Kasumi-1 (cell line): ENCODE data around the gene CRISPLD2.
A peak's percentile ranks its signal among the peaks of the same experiment; 100 is the strongest.

Experiments used
- DNase-seq, 2 experiments: peaks; one replicate each; lab custom pipeline; 2025; lab: John Stamatoyannopoulos, UW

The CRISPLD2 gene

GRCh38 chr16:84884596-84885341 is 65.0 kb downstream of the CRISPLD2 start:
- DNase-seq = no peak

GRCh38 chr16:84885342-84885910 is 65.6 kb downstream of the CRISPLD2 start:
- DNase-seq = no peak

DNA sequence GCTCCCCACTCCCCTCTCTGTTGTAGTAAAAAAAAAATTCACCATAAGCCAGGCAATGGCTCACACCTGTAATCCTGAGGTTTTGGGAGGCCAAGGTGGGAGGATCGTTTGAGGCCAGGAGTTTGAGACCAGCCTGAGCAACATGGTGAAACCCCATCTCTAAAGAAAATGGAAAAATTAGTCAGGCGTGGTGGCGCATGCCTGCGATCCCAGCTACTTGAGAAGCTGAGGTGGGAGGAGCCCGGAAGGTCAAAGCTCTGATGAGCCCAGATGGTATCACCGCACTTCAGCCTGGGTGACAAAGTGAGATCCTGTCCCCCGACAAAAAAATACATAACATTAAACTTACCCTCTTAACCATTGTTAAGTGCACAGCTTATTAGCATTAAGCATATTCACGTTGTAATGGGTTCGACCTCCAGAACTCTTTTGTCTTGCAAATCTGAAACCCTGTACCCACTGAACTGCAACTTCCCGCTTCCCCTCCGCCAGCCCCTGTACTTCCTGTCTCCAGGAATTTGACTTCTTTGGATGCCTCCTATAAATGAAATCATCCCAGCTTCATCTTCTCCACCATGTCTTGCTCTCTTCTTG is 66.8 kb downstream of the CRISPLD2 start:
- no peak for DNase-seq

DNA sequence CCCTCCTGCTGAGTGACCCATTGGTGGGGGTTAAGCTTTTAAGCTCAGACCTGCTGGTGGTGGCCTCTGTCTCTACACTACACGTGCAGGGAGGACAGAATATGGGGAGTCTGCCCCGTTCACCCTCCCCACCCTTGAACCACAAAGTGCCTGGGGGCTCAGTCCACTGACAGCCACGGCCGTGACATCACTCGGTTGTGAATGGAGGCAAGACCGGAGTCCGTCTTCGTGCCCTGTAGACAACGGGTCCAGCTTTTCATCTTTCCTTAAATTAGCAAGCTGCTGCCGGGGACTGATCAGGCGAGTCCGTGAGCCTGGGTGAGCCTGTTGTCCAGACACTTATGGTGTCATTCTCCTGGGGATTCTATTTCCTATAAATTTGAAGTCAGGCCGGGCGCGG is 67.4 kb downstream of the CRISPLD2 start:
- DNase-seq = no peak

GRCh38 chr16:84888450-84888849 is 68.7 kb downstream of the CRISPLD2 start:
- no peak for DNase-seq

GRCh38 chr16:84889066-84889465 is 69.3 kb downstream of the CRISPLD2 start:
- DNase-seq = no peak

GRCh38 chr16:84890427-84890826 is 70.6 kb downstream of the CRISPLD2 start:
- no peak for DNase-seq

- DNase-seq = no peak
These were observed 71.5 kb downstream of the CRISPLD2 start for GRCh38 chr16:84891149-84891795.

DNA sequence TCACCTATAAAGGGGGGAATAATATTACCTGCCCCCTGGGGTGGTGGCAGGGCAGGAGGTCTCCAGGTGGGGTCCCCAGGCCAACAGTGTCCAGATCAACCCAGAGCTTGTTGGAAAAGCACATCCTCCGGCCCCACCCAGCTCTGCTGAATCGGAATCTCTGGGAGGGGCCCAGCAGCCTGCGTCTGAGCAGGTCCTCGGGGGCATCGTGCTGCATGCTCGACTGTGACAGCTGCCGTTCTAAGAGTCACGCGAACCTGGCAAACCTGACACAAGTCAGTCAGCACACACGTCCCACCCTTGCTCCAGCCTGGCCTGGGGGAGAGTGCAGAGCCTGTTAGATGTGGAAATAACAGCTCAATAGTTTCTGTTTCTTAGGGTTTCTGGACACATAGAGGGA is 72.3 kb downstream of the CRISPLD2 start:
- no peak for DNase-seq

GRCh38 chr16:84893467-84893848 is 73.7 kb downstream of the CRISPLD2 start:
- no peak for DNase-seq

DNA sequence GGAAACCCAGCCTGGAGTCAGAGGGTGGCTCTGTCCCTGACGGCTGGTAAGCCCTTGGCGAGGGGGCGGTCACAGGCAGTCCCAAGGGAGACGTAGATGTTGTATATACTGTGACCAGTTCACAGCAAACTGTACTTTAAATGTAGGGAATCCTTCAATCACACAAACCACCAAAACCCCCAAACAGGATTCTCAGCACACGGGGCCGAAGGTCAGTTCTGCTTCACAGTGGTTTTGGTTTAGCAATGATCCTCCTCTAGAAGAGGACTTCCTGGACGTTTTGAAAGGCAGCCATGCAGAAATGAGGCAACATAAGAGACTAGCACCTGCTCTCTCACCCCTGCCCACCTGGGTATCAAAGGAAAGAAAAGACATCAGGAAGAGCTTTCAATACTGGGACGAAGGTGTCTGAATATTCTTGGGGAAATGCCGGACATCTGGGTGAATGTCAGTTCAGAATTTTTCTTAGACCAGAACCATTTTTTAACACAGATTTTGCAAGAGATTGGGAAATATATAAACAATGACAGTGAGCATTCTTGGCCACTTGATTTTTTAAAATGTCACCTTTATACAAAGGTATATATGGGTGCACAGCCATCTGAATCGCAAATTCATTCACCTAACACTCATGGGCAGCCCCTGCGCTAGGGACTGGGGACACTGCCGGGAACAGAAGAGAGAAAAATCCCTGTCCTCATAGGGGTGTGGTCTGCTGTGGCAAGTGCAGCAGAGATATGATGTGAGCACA is 74.2 kb downstream of the CRISPLD2 start:
- no peak for DNase-seq

DNA sequence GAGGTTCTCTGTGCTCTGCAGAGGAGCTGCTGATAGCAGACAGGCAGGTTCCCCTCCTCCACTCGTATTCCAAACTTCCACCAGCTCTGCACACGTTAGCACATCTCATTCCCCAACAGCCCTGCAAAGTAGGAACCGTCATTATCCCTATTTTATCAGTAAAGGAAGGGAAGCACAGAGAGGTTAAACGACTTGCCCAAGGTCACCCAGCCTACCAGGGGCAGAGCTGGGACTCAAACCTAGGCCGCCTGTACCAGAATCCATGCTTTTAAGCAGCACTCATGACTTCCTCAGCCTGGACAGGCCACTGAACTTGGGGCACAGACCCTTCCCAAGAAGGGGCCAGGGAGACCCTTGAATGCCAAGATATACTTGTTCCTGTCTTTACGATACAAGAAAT is 75.2 kb downstream of the CRISPLD2 start:
- DNase-seq = no peak

- no peak for DNase-seq
These were observed 77.1 kb downstream of the CRISPLD2 start for GRCh38 chr16:84896847-84897246.

- DNase-seq = peak in 1 of 2 experiments; percentile 8
These were observed 78.2 kb downstream of the CRISPLD2 start for GRCh38 chr16:84897911-84898377.

DNA sequence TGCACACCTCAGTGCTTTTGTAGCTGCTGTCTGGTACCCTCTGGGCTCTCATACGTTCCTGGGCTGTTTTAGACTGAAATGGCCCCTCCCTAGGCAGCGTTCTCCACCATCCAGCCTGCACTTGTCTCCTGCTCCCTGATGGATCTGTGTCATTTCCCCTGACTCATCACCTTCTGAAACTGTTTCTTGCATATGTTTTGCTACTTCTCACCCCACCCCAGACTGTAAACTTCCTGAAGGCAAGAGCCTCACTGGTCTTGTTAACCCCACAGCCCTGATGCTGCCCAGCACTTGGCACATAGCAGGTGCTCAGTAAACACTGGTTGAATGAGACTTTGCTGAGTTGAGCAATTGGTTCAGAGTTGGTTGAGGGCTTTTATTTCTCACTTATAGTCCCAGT is 78.7 kb downstream of the CRISPLD2 start:
- DNase-seq = no peak

GRCh38 chr16:84899414-84899813 is 79.6 kb downstream of the CRISPLD2 start:
- no peak for DNase-seq

GRCh38 chr16:84905965-84906460 is 86.2 kb downstream of the CRISPLD2 start:
- DNase-seq = no peak

DNA sequence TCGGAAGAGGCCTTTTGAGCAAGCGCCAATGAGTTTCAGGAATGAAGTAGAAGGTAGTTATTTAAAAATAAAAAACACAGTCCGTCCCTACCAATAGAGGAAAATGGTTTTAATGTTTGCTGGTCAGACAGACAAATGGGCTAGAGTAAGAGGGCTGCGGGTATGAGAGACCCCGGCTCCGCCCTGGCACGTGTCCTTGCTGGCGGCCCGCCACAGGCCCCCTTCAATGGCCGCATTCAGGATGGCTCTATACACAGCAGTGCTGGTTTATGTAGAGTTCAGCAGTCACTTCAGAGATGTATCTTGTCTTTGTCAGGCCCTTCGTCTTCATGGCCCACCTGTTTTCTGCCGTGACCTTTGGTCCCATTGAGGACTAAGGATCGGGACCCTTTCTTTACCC is 87.3 kb downstream of the CRISPLD2 start:
- DNase-seq = no peak

GRCh38 chr16:84907575-84907974 is 87.8 kb downstream of the CRISPLD2 start:
- DNase-seq = no peak

- no peak for DNase-seq
These were observed 89.8 kb downstream of the CRISPLD2 start for GRCh38 chr16:84909476-84910085.

- DNase-seq = no peak
These were observed 91.9 kb downstream of the CRISPLD2 start for GRCh38 chr16:84911486-84912216.
